AG08396 (cell line): Measurements from ENCODE around the gene PHF14.

ENCODE experiments used
- DNase-seq: peaks from one replicate; pipeline ENCODE4 v3.0.0; 2012; ENCODE audit warnings: low spot score, mixed read lengths

PHF14 gene

GRCh38 chr7:11175887-11176286 is 202.2 kb downstream of the PHF14 start:
- DNase-seq = no peak

GRCh38 chr7:11176985-11177555 is 203.4 kb downstream of the PHF14 start:
- no peak for DNase-seq

GRCh38 chr7:11177793-11178192 is 204.1 kb downstream of the PHF14 start:
- DNase-seq = no peak

GRCh38 chr7:11181590-11181989 is 207.9 kb downstream of the PHF14 start:
- DNase-seq = no peak

- DNase-seq = peak; percentile 55
Measured at GRCh38 chr7:11182736-11183135, 209.1 kb downstream of the PHF14 start.

GRCh38 chr7:11185179-11185815 is 211.6 kb downstream of the PHF14 start:
- DNase-seq = no peak

- no peak for DNase-seq
Measured at GRCh38 chr7:11188529-11189310, 215.0 kb downstream of the PHF14 start.

- DNase-seq = no peak
Measured at GRCh38 chr7:11191081-11191480, 217.4 kb downstream of the PHF14 start.

- no peak for DNase-seq
Measured at GRCh38 chr7:11191574-11192220, 218.0 kb downstream of the PHF14 start.

GRCh38 chr7:11192506-11192905 is 218.8 kb downstream of the PHF14 start:
- no peak for DNase-seq

- peak; percentile 15 for DNase-seq
Measured at GRCh38 chr7:11193131-11193867, 219.6 kb downstream of the PHF14 start.

GRCh38 chr7:11193888-11194287 is 220.2 kb downstream of the PHF14 start:
- DNase-seq = no peak

GRCh38 chr7:11194492-11194891 is 220.8 kb downstream of the PHF14 start:
- no peak for DNase-seq

- DNase-seq = no peak
Measured at GRCh38 chr7:11195502-11195901, 221.8 kb downstream of the PHF14 start.

- DNase-seq = no peak
Measured at GRCh38 chr7:11196143-11196542, 222.5 kb downstream of the PHF14 start.

- DNase-seq = no peak
Measured at GRCh38 chr7:11203224-11203623, 229.6 kb downstream of the PHF14 start.

GRCh38 chr7:11203683-11204082 is 230.0 kb downstream of the PHF14 start:
- no peak for DNase-seq

GRCh38 chr7:11206177-11206899 is 232.7 kb downstream of the PHF14 start:
- DNase-seq = no peak

- DNase-seq = no peak
Measured at GRCh38 chr7:11207565-11207964, 233.9 kb downstream of the PHF14 start.

- no peak for DNase-seq
Measured at GRCh38 chr7:11208883-11209465, 235.3 kb downstream of the PHF14 start.

- DNase-seq = no peak
Measured at GRCh38 chr7:11210374-11210773, 236.7 kb downstream of the PHF14 start.
